HuH-7 (cell line): ENCODE measurements around the gene DCLRE1A.

ENCODE experiments used
- DNase-seq: peaks from one replicate; pipeline ENCODE4 v3.0.0; 2011; ENCODE audit warnings: low spot score

The DCLRE1A gene

GRCh38 chr10:113854013-113854760 is at the start of gene DCLRE1A, which contains the start of gene NHLRC2:
TSS of gene DCLRE1A (minus strand) at chr10:113854082. CDS start at chr10:113853182, 900 bp downstream.
TSS of gene NHLRC2 (plus strand) at chr10:113854661. CDS start at chr10:113854873, 212 bp downstream.
- DNase-seq, result peak; percentile 56

- DNase-seq, result no peak
These were observed 46.2 kb upstream of the DCLRE1A start for GRCh38 chr10:113899952-113900598.

GRCh38 chr10:113897693-113898618 is 44.1 kb upstream of the DCLRE1A start:
- no peak for DNase-seq

GRCh38 chr10:113895018-113895417 is 41.1 kb upstream of the DCLRE1A start:
- DNase-seq, result no peak

- no peak for DNase-seq
These were observed 40.7 kb upstream of the DCLRE1A start for GRCh38 chr10:113894581-113894980.

GRCh38 chr10:113893570-113893969 is 39.7 kb upstream of the DCLRE1A start:
- DNase-seq, result no peak

GRCh38 chr10:113891476-113891875 is 37.6 kb upstream of the DCLRE1A start:
- no peak for DNase-seq

- no peak for DNase-seq
These were observed 36.9 kb upstream of the DCLRE1A start for GRCh38 chr10:113890769-113891168.

- DNase-seq, result no peak
These were observed 36.0 kb upstream of the DCLRE1A start for GRCh38 chr10:113889911-113890310.

- DNase-seq, result no peak
These were observed 28.4 kb upstream of the DCLRE1A start for GRCh38 chr10:113882240-113882639.

- no peak for DNase-seq
These were observed 26.4 kb upstream of the DCLRE1A start for GRCh38 chr10:113880236-113880635.

- DNase-seq, result no peak
These were observed 25.8 kb upstream of the DCLRE1A start for GRCh38 chr10:113879691-113880090.

- no peak for DNase-seq
These were observed 22.6 kb upstream of the DCLRE1A start for GRCh38 chr10:113876461-113876860.

GRCh38 chr10:113875212-113875611 is 21.3 kb upstream of the DCLRE1A start:
- DNase-seq, result no peak

- DNase-seq, result no peak
These were observed 18.5 kb upstream of the DCLRE1A start for GRCh38 chr10:113872139-113873030.

- DNase-seq, result no peak
These were observed 15.9 kb upstream of the DCLRE1A start for GRCh38 chr10:113869789-113870188.

- DNase-seq, result no peak
These were observed 14.0 kb upstream of the DCLRE1A start for GRCh38 chr10:113867904-113868303.

- DNase-seq, result no peak
These were observed 12.9 kb upstream of the DCLRE1A start for GRCh38 chr10:113866551-113867394.

GRCh38 chr10:113865901-113866300 is 12.0 kb upstream of the DCLRE1A start:
- no peak for DNase-seq

- no peak for DNase-seq
These were observed 5.4 kb upstream of the DCLRE1A start for GRCh38 chr10:113859261-113859660.
